HepG2 (cell line): ENCODE data around the gene COMP. TPM values are rescaled to one million over a fixed set of nuclear protein-coding genes. Genes with fewer than 3 reads are reported as not detected.

Experiments
- ATAC-seq: fragments of 200-7000 bp; cut with Tn5 transposase; 3 replicates; pipeline ENCODE4 v1.9.1; 2020; ENCODE audit warnings: mild to moderate bottlenecking, moderate library complexity
- BruUV-seq: library from RNA; stranded (reverse); fragments of 400-500 nt; replicated peaks from 2 replicates; lab custom pipeline; 2021; lab: Mats Ljungman, UMichigan
- CTCF ChIA-PET: fragments of 300-600 bp; formaldehyde crosslinking; extraction: SDS; loops from one replicate; lab custom pipeline; 2021; ENCODE audit warnings: low total read pairs, inconsistent platforms, low intra/inter-chr PET ratio; lab: Yijun Ruan, JAX
- POLR2A ChIA-PET: fragments of 350-600 bp; sonication (Branson Sonifier 250); formaldehyde crosslinking; loops from one replicate; lab custom pipeline; 2020; ENCODE audit warnings: antibody characterized with exemption, inconsistent platforms; lab: Yijun Ruan, JAX
- DNase-seq: peaks from one replicate; pipeline ENCODE4 v3.0.0-alpha.2; 2015; ENCODE audit warnings: low spot score
- FAIRE-seq: peaks from 3 replicates; lab custom pipeline; 2011; peaks lifted over from hg19 to GRCh38; lab: Jason Lieb, UNC
- H2AFZ ChIP-seq: one replicate; pipeline ENCODE4 v1.6.1; 2011; ENCODE audit warnings: low read length, inconsistent platforms
- H3K27ac ChIP-seq: fragments of 300-600 bp; 3 replicates; pipeline ENCODE4 v1.8.0; 2011; ENCODE audit warnings: mixed run types, mild to moderate bottlenecking, mixed read lengths, low read length, inconsistent platforms; ENCODE audit not compliant: insufficient read depth; ENCODE audit errors: extremely low read length
- H3K27me3 ChIP-seq, 2 experiments: fragments of 200-600 bp in 1 of 2; 2 replicates in 1 of 2; 3 replicates in 1 of 2; pipeline versions ENCODE4 v1.6.0 to v1.8.0; 2011; ENCODE audit warnings: low read length in 2 of 2, mild to moderate bottlenecking in 2 of 2, moderate library complexity in 2 of 2, inconsistent platforms in 1 of 2; ENCODE audit not compliant: insufficient read depth in 2 of 2, control insufficient read depth in 1 of 2
- H3K36me3 ChIP-seq, 2 experiments: fragments of 200-600 bp in 1 of 2; replicated peaks in 1 of 2; 2 replicates in 1 of 2; 3 replicates in 1 of 2; pipeline versions ENCODE4 v1.5.1 to v1.8.0; 2011; ENCODE audit warnings: low read length in 2 of 2, inconsistent platforms in 1 of 2; ENCODE audit not compliant: insufficient read depth in 2 of 2, control insufficient read depth in 1 of 2
- H3K4me1 ChIP-seq: 2 replicates; pipeline ENCODE4 v1.5.1; 2012; ENCODE audit warnings: low read length, inconsistent platforms; ENCODE audit not compliant: insufficient read depth
- H3K4me2 ChIP-seq: 2 replicates; pipeline ENCODE4 v1.6.0; 2011; ENCODE audit warnings: low read depth, low read length, inconsistent platforms
- H3K4me3 ChIP-seq, 3 experiments: fragments of 200-600 bp in 1 of 3; sonication (generic), shearing (Covaris generic) in 1 of 3; replicated peaks in 1 of 3; 2 replicates each; pipeline ENCODE4 v1.5.1; 2011 to 2016; ENCODE audit warnings: low read length in 3 of 3, inconsistent platforms in 2 of 3, low read depth in 2 of 3, mild to moderate bottlenecking in 2 of 3, control low read depth in 1 of 3, mixed read lengths in 1 of 3; ENCODE audit not compliant: insufficient read depth in 1 of 3
- H3K79me2 ChIP-seq: one replicate; pipeline ENCODE4 v1.6.1; 2011; ENCODE audit warnings: low read length, inconsistent platforms; ENCODE audit not compliant: insufficient read depth
- H3K9ac ChIP-seq: 2 replicates; pipeline ENCODE4 v1.6.0; 2011; ENCODE audit warnings: mild to moderate bottlenecking, low read depth, low read length, inconsistent platforms; ENCODE audit not compliant: insufficient read depth
- H3K9me3 ChIP-seq: 2 replicates; pipeline ENCODE4 v1.5.1; 2012; ENCODE audit warnings: mild to moderate bottlenecking, low read length
- H4K20me1 ChIP-seq: 2 replicates; pipeline ENCODE4 v1.6.0; 2011; ENCODE audit warnings: inconsistent platforms, mild to moderate bottlenecking, low read length, moderate library complexity; ENCODE audit not compliant: insufficient read depth
- AGO2 ChIP-seq: fragments of 200-400 bp; formaldehyde crosslinking; optimal IDR thresholded peaks from 2 replicates; pipeline ENCODE3; 2017; ENCODE audit warnings: mild to moderate bottlenecking, low read depth, low read length, moderate library complexity
- AKAP8 ChIP-seq: sonication (generic); formaldehyde crosslinking; IDR thresholded peaks from 2 replicates; pipeline ENCODE4 v1.5.1; 2020; ENCODE audit warnings: mild to moderate bottlenecking, missing genetic modification reagents
- KDM2A ChIP-seq: sonication (generic); formaldehyde crosslinking; IDR thresholded peaks from 2 replicates; pipeline ENCODE4 v1.4.0; 2020; ENCODE audit warnings: low read depth, missing genetic modification reagents, borderline replicate concordance
- NFE2L1 ChIP-seq: sonication (generic); formaldehyde crosslinking; IDR thresholded peaks from 2 replicates; pipeline ENCODE4 v1.4.0; 2020; ENCODE audit warnings: missing genetic modification reagents, mild to moderate bottlenecking, borderline replicate concordance
- ONECUT2 ChIP-seq: sonication (generic); formaldehyde crosslinking; IDR thresholded peaks from 2 replicates; pipeline ENCODE4 v1.4.0; 2020; ENCODE audit warnings: missing genetic modification reagents
- PRDM15 ChIP-seq: sonication (generic); formaldehyde crosslinking; IDR thresholded peaks from 2 replicates; pipeline ENCODE4 v1.4.0; 2020; ENCODE audit warnings: missing genetic modification reagents
- RFX5 ChIP-seq: IDR thresholded peaks from 2 replicates; pipeline ENCODE4 v1.6.1; 2011; ENCODE audit warnings: low read depth, low read length, improper control_type of control experiment
- THAP7 ChIP-seq: sonication (generic); formaldehyde crosslinking; IDR thresholded peaks from 2 replicates; pipeline ENCODE4 v1.8.1; 2023; ENCODE audit warnings: mild to moderate bottlenecking, missing genetic modification reagents
- THAP9 ChIP-seq: sonication (generic); formaldehyde crosslinking; IDR thresholded peaks from 2 replicates; pipeline ENCODE4; 2020; ENCODE audit warnings: missing genetic modification reagents, mild to moderate bottlenecking, borderline replicate concordance
- ZNF207 ChIP-seq: fragments of 450-650 bp; IDR thresholded peaks from 2 replicates; pipeline ENCODE4 v1.6.1; 2016; ENCODE audit warnings: antibody characterized with exemption, borderline replicate concordance
- ZNF331 ChIP-seq: sonication (generic); formaldehyde crosslinking; IDR thresholded peaks from 2 replicates; pipeline ENCODE4 v1.4.0; 2020; ENCODE audit warnings: missing genetic modification reagents
- WGBS: methylation state at CpG from one replicate; pipeline ENCODE4 v1.1.6; 2017; ENCODE audit warnings: low lambda C conversion rate; 5-methylcytosine and 5-hydroxymethylcytosine counted together
- in situ Hi-C: cut with HindIII; loops from 2 replicates; pipeline ENCODE4 v1.10.0; 2017; ENCODE audit warnings: low pct_unique_long_range_greater_than_20kb; ENCODE audit not compliant: extremely low pct_ligation_motif_present
- intact Hi-C: fragments of 100-400 bp; cut with micrococcal nuclease; formaldehyde crosslinking; loops from one replicate; pipeline ENCODE4 v1.10.0; 2022; ENCODE audit not compliant: unreplicated experiment
- polyA plus RNA-seq, 8 experiments: library from polyadenylated mRNA; depleted of rRNA in 3 of 8; stranded (reverse) in 7 of 8; unstranded in 1 of 8; fragments of >200 nt; fragmentation: Illumina TruSeq in 4 of 8; extraction: Trizol in 4 of 8; gene quantifications; 2 replicates each; pipeline versions ENCODE4 v1.2.1 to v1.2.3, GENCODE V29; 2011 to 2016; ENCODE audit warnings: low read depth in 4 of 8, missing spikeins in 1 of 8, mixed read lengths in 1 of 8; ENCODE audit not compliant: insufficient read depth in 1 of 8
- total RNA-seq, 5 experiments: library from RNA; depleted of rRNA; stranded (reverse); fragments of >200 nt; fragmentation: Illumina TruSeq; extraction: Trizol; gene quantifications; 2 replicates each; pipeline ENCODE4 v1.2.3, GENCODE V29; 2016; ENCODE audit warnings: low read depth in 1 of 5

COMP gene
- total and polyA plus RNA-seq, 2 of the 13 experiments (the other 11 are each of a cell fraction or from before 2014, with no cell fraction given): 0.04 to 0.13 TPM

GRCh38 chr19:18780081-18780480, 11.0 kb downstream of the COMP start (continued):
- no peak for TF ChIP-seq THAP7 (CRISPR knock-in tag)
- TF ChIP-seq ZNF331 (CRISPR knock-in tag): no peak
- TF ChIP-seq ONECUT2 (CRISPR knock-in tag): no peak

- ChIA-PET CTCF (no interaction called here), POLR2A (no interaction called here)
- DNase-seq (no peak), ATAC-seq (no peak), FAIRE-seq (no peak)
- Histone ChIP-seq H3K36me3 (no peaks in the 10 kb centered on the region), H3K4me1 (peaks cover 34% of the 10 kb centered on the region), H2AFZ (no peak overlapping the region), H4K20me1 (no peaks in the 10 kb centered on the region), H3K79me2 (no peaks in the 10 kb centered on the region), H3K27ac (no peak overlapping the region), H3K9me3 (no peaks in the 10 kb centered on the region), H3K9ac (no peak overlapping the region), H3K4me2 (no peak overlapping the region), H3K4me3 (no peak overlapping the region), H3K27me3 (peaks cover 5 to 8% of the 10 kb centered on the region in 2 experiments; a peak in 2 of 5 replicates)
- no TSS peak for BruUV-seq
- intact Hi-C loops (no loop called here), in situ Hi-C loops (no loop called here)
- WGBS: 13% methylated on average over 4 of the region's 14 CpGs
- peak; percentile 28; the same call in 1 of the 2 replicates for TF ChIP-seq AKAP8
- peak; percentile 47 for TF ChIP-seq AGO2
- TF ChIP-seq ZNF207: no peak
- peak; percentile 42; the same call in 1 of the 2 replicates for TF ChIP-seq KDM2A (CRISPR knock-in tag)
- no peak for TF ChIP-seq NFE2L1
- no peak for TF ChIP-seq RFX5
- TF ChIP-seq PRDM15 (CRISPR knock-in tag): no peak
- no peak for TF ChIP-seq THAP9
Measured at GRCh38 chr19:18778826-18779495, 12.1 kb downstream of the COMP start.
